NCI-H82 treated with DMSO at 0.1 percent for 48 hours (cell line): Measurements from ENCODE around the gene CD3D.

Source experiments
- DNase-seq: peaks from one replicate; lab custom pipeline; 2025; ENCODE audit not compliant: unreplicated experiment; lab: John Stamatoyannopoulos, UW

CD3D gene

GRCh38 chr11:118304568-118305248 is 37.8 kb downstream of the CD3D start, which contains the start of gene CD3E:
CD3E (plus strand) TSS chr11:118304730; CDS start chr11:118304953, 223 bp downstream.
- DNase-seq, result no peak

- DNase-seq, result no peak
These were observed 38.3 kb downstream of the CD3D start for GRCh38 chr11:118304227-118304567.

DNA sequence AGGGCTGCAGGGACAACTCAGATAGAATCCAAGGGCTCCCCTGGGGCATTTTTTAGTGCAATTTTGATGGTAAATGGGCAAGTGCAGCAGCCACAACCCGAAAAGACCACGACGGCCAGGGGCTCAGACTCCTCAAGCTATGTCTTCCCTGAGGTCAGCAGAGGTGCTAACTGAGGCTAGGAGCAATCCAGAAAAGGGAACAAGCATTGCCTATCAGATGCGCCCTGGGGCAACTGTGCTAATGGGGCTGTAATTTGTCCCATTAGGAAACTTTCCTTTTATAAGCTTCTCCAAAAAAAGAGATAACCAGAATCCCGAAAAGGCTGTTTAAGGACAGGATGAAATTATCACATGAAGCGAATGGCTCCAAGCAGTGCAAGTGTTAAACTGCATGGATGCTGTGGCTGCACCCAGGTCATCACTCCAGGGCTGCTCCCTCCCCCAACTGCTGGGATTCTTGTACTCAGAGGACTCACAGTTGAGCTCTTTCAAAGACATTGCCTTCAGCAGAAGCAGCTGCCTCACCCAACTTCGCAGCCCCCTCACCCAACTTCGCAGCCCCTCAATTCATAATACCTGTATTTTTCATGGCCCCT is 40.8 kb downstream of the CD3D start:
- no peak for DNase-seq

DNA sequence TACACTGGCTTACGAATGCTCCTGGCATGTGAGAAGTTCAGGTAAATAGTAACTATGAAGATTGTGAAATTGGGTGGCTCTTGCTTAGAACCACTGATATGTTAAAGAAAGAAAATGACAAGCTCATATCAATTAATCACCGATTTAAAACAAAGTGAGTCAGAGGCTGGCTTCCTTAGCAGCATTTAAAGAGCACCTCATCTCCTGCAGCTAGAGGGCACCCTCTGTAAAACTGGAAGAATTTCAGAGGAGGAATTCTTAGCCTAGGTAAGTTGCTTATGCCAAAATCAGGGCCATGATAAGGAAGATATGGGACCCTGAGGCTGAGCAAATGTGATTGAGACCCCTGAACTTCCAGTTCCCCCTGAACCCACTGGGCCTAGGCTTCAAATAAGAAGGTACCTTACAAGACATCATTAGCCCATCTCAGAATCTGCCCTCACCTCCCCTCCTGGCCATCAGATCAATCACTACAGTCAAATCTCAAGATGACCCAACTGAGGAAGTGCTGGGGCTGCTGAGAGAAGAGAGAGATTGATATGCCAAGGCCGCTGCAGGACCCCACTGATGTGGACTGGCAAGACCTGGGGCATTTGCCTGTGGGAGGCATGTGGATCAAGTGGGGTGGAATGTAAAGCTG is 46.6 kb downstream of the CD3D start:
- peak; percentile 3 for DNase-seq

DNA sequence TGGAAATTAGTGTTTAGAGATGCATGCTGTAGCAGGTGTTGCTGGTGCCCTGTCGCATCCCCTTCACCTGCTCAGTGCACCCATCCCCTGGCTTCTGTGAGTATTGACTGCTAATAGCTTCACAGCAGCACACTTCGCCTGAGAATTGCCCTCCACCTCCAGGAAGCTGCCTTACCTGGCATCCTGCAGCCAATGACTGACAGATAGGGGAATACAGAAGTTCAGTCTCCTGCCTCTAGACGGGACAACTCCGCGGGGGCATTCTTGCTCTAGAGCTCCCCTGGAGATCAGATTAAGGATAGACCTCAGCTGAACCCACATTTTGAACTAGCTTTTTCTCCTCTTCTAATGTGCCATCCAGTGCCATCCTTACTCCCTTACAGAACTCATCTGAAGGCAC is 47.3 kb downstream of the CD3D start:
- no peak for DNase-seq

- DNase-seq, result no peak
These were observed 48.5 kb downstream of the CD3D start for GRCh38 chr11:118294053-118294452.

DNA sequence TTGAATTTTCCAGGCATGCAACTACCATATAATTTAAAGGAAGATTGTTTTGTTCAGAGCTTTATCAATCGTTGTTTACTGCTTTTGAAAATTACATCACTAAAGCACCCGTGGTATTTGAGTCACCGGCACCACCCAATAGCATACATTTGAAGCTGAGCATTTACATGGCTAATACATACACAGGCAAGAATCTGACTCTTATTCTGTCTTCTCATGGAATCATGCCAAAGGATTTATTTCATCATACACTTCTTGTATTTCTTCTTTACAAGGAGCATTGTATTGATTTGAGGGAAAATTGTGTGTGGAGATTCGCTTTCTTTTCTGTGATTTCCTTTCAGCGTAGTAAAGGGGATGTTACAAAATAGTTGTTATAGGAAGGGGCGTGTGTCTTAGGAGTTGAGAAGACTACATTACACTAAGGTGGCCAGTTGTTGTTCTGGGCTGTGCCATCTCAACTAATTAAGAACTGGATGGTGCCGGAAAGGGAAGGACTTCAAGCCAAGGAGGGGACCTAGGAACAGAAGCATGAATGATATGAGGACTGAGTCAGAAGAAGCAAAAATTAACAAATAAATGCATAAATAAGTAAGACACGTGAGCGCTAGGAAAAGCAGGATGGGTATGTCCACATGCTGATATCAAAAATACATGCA is 50.9 kb downstream of the CD3D start:
- no peak for DNase-seq

DNA sequence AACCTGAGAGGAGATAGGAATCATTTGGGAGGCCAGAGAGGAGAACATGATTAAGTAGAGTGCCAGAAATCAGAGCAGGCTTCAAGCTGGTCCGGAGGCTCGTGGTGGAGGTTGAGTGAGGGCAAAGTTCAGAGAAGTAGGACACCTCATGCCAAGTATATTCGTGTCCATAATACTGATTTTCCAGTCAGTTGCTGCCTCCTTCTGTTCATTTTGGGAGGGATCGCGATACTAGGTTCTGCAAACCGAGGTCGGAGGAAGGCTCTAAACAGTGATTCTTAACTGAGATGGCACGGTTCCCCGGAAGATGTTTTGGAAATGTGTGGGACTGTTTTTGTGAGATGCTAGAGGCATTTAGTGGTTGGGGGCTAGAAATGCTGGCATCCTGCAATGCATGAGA is 51.6 kb downstream of the CD3D start:
- DNase-seq, result peak; percentile 2

GRCh38 chr11:118289401-118289800 is 53.1 kb downstream of the CD3D start:
- DNase-seq, result no peak
